GM12874 (cell line): Measurements from ENCODE around the gene HRH3.

ENCODE experiments used
- TF ChIP-seq, protein P1 (sequence below): IDR thresholded peaks from 2 replicates; pipeline ENCODE4 v1.5.1; 2011; ENCODE audit warnings: low read depth, mild to moderate bottlenecking, control low read depth, low read length, moderate library complexity; ENCODE audit not compliant: insufficient read depth

The HRH3 gene

DNA sequence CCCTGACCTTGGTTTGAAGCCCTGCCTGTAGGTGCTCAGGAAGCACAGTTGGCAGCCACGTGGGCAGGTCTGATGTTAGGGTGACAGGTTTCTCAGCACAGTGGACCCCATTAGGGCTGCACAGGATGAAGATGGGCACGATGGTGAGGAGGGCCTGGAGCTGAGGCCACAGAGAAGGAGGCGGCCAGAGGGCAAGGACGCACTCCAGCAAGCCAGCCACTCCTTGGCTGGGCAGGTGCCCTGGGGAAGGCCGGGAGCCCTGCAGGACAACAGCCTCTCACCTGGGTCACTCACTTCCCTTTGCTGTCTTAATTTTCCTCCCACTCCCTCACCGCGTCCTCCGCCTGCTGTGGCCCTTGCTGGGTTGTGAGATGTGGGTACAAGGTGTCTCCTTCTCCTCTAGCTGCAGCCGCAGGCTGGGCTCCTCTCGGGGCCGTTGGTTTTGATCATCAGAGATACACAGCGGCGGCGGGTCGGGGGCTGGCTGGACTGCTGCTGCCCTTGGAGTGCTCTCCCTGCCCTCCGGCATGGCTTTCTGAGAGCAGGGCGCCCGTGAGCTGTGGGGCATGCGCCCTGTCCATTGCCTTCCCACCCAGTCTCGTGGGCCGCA, 23.9 kb upstream of the HRH3 start:
- TF ChIP-seq, protein P1, sequence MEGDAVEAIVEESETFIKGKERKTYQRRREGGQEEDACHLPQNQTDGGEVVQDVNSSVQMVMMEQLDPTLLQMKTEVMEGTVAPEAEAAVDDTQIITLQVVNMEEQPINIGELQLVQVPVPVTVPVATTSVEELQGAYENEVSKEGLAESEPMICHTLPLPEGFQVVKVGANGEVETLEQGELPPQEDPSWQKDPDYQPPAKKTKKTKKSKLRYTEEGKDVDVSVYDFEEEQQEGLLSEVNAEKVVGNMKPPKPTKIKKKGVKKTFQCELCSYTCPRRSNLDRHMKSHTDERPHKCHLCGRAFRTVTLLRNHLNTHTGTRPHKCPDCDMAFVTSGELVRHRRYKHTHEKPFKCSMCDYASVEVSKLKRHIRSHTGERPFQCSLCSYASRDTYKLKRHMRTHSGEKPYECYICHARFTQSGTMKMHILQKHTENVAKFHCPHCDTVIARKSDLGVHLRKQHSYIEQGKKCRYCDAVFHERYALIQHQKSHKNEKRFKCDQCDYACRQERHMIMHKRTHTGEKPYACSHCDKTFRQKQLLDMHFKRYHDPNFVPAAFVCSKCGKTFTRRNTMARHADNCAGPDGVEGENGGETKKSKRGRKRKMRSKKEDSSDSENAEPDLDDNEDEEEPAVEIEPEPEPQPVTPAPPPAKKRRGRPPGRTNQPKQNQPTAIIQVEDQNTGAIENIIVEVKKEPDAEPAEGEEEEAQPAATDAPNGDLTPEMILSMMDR, result no peak

DNA sequence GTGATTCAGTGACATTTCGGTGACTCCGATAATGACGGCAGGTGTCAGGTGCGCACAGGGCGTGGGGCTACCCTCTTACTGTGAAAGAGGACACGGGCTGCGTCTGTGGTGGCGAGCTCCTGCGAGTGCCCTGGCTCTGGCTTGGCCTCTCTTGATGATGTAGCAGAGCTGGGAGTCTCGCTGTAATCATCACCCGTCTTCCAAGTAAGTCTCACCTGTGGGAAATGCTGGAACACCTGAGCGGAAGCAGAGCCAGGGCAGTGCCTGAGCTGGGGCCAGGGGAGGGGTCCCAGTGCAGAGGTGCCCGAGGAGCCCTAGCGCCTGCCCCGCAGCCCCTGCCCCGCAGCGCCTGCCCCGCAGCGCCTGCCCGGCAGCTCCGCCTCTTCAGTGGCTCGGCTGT, 23.0 kb upstream of the HRH3 start:
- TF ChIP-seq, protein P1, result no peak

DNA sequence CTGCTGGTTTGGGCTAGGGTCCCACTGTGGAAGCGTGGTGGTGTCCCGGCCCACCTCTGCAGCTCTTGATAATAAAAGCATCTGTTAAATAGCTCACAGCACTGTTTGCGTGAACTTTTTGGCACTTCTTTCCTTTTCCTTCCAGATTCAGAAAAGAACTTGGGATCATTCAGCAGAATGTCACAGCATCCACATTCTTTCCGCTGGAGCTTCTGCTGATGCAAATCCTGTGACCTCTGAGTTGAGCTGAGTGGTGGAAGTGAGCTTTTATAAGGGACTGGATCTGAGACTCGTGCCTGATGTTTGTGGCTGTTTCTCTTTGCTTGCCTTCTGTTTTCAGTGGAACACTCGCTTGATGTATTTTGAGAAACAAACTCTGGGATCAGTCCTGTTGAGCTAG, 22.1 kb upstream of the HRH3 start:
- TF ChIP-seq, protein P1, result no peak

DNA sequence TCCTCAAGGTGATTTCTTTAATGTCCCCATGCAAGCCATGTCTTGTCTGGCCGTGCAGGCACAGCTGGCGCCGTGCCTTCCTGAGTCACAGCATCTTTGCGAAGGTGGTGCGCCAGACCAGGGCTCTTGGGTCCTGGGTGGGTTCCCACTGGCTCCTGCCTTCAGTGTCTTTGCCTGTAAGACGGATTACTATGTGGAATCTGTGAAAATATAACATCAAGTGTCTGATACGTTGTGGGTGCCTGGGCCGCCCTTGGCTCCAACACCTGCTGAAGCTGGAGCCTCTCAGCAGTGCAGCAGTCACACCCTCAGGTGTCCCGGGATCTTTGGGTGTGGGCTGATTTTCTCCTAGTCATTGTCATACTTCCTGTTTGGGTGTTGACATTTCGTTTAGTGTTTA, 21.4 kb upstream of the HRH3 start:
- TF ChIP-seq, protein P1, result no peak

DNA sequence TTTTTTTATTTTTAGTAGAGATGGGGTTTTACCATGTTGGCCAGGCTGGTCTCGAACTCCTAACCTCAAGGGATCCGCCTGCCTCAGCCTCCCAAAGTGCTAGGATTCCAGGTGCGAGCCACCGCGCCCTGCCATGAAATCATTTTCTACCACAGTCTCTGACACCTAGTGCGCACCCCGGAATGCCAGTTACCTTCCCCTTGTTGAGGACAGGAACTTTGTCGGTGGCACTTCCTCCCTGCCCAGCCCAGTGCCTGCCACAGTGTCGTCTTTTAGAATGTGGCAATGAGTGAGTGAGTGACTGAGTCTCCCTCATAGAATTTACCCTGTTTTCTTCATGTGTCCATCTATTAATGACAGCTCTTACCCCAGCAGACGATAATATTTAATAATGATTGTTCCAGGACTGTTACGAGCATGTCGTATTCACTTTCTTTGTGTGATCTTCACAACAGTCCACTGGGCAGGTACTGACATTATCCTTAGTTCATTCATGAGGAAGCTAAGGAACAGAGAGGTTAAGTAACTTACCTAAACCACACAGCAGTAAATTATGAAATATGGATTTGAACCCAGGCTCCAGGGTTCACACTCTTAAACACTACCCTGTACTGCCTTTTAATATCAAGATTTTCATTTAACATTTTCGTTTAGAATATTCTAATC, 20.1 kb upstream of the HRH3 start:
- TF ChIP-seq, protein P1, result no peak

DNA sequence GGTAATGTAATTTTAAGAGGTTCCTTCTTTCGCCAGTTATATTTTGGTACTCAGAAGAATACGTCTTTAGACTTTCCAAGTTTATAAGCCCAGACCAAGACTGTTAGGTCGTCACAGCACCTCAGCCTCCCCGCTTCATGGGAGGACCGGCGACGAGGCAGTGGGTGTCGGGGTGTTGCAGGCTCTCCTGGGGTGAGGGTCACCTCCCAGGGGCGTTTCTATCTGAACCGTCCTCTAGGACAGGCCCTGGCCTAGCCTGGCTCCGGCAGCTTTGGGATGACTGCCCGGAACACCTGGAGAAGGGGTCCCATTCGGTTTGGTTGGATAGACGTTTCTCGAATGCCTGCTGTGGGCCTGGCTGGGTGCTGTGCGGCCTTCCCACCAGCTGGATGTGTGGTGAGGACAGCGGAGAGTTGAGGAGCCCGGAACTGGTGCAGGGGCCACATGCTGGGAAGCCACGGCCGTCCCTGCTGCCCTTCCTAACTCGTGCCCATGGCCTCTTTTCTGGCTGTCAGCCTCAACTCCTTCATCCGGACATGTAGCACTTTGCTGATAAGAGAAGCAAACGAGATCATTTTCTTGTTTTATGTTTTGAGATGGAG, 19.3 kb upstream of the HRH3 start:
- TF ChIP-seq, protein P1, result no peak

DNA sequence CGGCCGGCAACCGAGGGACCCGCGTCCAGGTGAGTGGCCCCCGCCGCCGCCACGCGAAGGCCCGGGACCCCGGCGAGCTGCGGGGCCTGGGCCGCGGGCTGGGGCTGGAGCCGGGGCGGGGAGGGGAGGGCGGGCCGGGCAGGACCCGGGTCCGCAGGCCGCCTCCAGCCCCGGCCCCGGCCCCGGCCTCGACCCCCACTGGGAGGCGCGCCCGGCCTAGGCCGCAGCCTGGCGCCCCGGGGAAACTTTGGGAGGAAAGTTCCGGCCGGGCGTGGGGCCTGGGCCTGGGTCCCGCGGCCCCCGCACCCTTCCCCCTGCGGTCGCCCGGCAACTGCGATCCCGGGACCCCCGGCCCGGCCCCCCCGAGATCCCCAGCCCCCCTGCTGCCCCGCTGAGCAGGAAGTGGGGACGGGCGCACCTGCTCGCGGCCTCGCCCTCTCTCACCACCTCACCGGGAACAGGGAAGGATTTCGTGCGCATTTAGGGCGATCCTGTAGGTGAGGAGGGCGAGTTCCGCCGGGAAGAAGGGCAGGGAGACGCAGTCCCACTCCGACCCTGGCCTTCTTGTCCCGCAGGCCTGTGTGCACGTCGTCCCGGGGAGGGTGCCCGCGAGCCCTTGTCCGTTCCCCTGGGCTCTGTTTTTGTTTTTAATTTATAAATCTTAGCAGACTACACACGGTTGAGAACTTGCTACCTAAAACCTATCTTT, 18.6 kb upstream of the HRH3 start:
- TF ChIP-seq, protein P1, result no peak
